Measurements from ENCODE around the gene NADK2.
"Not testable (repeated sequence)": the region's sequence is repeated elsewhere in the genome, so short reads cannot be mapped to it uniquely, and the experiment has no call there.

Gene NADK2

DNA sequence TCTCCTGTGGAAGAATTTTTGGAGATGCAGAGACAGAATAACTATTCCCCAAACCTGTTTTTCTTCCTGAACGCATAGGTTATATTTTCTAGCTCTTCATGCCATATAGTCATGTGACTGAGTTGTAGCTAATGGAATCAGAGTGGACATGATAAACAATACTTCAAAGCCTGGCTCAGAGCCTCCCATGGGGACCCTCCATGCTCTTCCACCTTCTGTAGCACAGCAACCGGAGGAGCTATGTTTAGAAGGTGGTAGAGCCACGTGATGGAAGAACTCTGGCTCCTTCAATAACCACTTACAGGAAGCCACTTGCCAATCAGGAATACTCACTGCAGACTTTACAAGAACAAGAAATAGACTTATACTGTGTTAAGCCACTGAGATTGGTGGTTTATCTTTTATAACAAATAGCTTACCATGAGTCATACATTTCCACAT, 39.2 kb downstream of the NADK2 start:
- no peak for DNase-seq

GRCh38 chr5:36200513-36200912, 41.2 kb downstream of the NADK2 start:
- no peak for DNase-seq

GRCh38 chr5:36199620-36200019, 42.1 kb downstream of the NADK2 start:
- DNase-seq, result no peak

DNA sequence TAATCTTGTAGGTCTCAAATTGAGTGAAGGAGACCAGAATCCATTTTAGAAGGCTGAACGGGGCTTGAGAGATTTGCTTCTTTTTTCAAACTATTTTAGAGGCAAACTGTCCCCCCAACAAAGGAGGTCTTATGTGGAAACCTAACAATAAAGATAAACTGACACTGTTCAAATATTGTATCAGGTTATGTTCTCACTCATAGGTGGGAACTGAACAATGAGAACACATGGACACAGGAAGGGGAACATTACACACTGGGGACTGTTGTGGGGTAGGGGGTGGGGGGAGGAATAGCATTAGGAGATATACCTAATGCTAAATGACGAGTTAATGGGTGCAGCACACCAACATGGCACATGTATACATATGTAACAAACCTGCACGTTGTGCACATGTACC, 42.9 kb downstream of the NADK2 start:
- not testable (repeated sequence) for DNase-seq

GRCh38 chr5:36198281-36198680, 43.4 kb downstream of the NADK2 start:
- no peak for DNase-seq

DNA sequence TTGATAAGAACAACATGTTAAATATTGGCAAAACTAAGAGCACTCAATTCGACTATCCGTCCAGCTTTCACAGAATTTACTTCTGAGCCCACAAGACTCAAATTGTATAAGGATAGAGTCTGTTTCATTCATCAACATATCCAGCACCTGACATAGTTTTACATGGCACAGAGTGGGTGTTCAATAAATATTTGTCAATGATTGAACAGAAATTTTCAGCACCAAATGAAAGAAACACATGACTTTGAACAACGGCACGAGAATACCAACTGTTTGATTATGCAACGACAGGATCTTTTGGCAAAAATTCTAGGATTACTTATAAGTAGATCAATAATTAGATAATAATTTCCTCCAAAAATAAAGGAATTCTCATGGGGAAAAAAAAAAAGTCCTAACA, 48.0 kb downstream of the NADK2 start:
- DNase-seq, result no peak

GRCh38 chr5:36184408-36184807, 57.3 kb downstream of the NADK2 start:
- not testable (repeated sequence) for DNase-seq

DNA sequence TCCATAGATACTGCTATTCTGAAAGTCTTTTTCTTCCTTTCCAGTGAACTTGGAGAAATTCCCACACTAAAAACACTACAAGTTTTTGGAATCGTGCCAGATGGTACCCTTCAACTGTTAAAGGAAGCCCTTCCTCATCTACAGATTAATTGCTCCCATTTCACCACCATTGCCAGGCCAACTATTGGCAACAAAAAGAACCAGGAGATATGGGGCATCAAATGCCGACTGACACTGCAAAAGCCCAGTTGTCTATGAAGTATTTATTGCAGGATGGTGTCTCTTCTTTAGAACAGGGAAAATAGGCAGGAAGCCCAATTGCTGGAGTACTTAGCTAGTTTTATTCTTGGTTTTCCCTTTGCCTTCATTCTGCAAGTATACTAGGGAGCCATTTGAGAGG, 60.0 kb downstream of the NADK2 start:
- DNase-seq, result no peak

GRCh38 chr5:36180556-36181350, 61.0 kb downstream of the NADK2 start:
- DNase-seq, result no peak

DNA sequence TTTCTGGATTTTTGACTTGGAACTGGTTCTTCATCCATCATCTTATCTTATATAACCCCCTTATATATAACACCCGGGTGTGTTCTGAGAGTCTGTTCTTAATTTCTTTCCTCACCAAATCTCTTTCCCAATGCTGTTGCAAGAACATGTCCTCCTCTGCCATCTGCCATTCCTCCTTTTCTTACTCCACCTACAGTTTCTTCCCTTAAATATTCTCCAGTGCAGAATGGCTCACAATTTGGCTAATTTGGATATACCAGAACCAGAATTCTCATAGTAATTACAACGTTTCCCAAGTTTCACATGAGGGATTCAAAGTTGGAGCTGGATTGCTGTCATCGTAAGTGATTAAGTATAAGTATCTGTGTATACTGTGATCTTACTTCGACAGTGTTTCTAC, 61.8 kb downstream of the NADK2 start:
- DNase-seq, result no peak

DNA sequence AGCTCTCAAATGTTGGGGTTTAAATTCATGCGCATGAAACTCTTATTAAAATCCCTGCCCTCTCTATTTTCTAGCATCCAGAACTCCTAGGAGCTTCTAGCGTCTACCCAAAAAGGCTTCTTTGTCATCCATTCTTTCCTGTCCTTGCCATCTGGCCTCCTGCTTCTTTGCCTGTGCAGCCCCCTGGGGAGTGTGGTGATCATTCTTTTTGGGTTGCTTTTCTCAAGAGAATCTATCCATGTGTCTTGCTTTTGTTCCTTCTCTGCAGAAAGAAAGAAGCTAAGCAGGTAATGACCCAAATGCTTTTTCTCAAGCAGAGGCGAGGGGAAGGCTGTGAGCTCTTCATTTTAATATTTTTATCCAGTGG, 63.2 kb downstream of the NADK2 start:
- DNase-seq, result no peak

DNA sequence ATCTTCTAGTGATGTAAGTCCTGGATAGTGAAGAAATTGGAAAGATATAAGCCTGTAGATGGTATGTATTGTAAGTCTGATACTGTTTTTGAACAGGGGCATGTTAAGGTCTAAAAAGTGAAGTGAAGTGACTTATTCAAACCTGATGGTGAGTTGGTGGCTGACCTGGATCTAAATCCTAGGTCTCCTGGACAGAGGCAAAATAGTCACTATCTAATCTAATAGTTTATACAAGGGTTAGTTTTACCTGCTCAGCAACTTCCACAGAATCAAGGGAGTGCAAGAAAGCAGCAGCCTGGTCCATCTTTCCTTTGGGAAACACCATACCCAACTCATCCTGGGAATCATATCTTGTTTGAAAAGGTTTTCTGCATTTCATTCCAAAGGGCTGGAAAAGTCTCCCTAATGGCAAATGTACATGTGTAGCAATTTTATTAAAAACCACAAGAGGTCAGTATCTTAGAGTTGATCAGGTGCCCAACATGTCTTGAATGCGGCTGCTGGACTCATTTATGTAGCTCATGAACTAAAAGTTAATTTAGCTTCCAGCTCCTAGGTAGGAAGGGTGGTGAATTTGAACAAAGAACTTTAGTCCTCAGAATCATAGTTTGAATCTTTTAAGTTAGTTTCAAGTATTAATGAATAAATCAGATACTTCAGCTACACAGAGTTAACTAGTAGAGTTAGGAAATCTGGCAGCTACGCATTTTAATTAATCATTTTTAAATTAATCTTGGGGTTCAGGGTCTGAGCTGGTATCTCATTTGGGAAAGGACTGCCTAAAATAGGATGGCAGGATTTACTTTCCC, 63.8 kb downstream of the NADK2 start:
- peak; percentile 29 for DNase-seq

DNA sequence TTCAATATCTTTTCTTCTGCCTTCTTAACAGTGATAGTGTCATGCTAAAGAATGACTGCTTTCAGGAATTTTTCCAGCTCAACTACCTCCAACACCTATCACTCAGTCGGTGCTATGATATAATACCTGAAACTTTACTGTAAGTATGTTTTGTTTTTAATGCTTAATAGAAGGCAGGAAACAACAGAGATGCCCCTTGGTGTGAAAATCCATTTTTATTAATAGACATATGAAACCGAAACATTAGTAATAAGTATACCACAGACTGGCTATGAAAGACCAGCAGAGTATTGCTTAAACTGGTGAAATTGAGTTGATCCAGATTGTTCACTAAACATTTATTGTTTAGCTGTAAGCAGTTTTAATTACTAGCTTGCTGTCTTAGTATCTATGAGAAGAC, 64.6 kb downstream of the NADK2 start:
- DNase-seq, result no peak

DNA sequence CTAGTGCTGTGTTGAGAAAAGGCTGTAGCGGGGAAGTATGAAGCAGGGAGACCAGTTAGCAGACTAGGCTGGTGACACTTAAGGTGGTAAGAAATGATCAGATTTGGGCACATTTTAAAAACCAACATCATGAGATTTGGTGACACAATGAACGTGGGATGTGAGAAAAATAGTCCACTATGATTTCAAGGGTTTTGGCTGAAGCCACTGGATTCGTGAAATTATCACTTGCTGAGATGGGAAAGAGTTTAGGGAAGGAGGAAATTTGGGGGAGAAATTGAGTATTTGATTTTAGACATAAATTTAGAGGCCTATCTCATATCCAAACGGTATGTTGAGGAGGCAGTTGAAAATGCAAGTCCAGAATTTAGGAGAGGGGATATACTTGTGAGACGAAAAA, 66.7 kb downstream of the NADK2 start:
- DNase-seq, result no peak

- DNase-seq, result no peak
Measured at GRCh38 chr5:36174119-36174518, 67.6 kb downstream of the NADK2 start.

GRCh38 chr5:36173426-36173825, 68.3 kb downstream of the NADK2 start:
- no peak for DNase-seq

DNA sequence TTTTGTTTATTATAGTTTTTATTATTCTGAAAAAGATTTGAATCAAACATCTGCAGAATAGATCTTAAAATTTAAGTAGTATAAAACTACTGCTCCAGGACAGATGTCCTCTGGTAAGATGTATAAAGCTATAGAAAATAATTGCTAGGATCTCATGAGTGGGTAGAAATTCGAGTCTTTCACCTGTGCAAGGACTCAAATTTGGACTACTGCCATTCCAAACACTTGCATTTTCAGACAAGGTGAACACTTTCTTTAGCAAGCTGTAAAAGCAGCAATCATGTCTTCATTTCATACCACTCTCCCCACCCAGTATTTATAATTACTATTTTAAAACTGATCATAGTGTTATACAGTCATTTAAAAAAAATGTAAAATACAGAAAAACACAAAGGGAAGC, 69.1 kb downstream of the NADK2 start:
- no peak for DNase-seq

DNA sequence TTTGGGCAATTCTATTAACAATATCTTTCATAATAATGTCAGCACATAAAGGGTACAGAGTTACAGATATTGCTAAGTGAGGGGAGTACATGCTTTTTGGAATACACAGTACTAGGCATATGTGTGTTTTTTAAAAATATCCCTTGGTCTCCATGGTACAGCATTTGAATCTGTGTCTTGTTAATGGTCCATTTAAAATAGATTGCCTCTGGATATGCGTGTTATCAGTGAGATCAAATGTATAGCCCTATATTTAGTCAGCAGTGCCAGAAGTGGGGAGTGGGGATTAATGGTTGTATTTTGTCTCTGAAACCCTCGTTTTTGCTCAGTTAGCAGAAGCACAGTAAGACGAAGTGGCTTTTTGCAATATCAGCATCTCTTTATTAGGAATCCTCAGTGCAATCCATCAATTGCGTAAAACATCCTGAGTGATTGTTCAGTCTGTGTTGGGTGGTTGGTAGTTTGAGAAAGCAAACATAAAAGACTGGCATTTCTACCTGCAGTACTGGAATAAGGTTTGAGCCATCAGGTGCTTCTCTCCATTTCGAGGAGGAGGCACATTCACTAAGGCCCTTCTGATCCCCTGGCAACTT, 70.8 kb downstream of the NADK2 start:
- no peak for DNase-seq

- no peak for DNase-seq
Measured at GRCh38 chr5:36168737-36169136, 73.0 kb downstream of the NADK2 start.

DNA sequence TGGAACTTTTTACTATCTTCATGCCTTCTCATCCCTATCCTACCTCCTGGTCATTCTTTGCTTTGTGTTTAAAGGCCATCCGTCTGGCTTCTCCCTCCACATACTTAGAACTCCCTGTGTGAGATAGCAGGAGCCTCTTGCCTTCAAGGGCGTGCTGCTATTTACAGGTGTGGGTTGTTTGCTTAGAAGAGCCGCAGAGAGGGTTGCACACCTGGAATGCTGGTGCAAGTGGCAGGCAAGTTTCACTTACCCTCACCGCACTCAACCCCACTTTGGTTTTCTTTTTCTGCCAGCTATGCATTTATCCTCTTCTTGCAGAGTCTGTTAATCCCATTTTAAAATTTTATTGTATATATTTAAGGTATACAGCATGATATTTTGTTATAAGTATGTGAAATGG, 77.3 kb downstream of the NADK2 start:
- no peak for DNase-seq

DNA sequence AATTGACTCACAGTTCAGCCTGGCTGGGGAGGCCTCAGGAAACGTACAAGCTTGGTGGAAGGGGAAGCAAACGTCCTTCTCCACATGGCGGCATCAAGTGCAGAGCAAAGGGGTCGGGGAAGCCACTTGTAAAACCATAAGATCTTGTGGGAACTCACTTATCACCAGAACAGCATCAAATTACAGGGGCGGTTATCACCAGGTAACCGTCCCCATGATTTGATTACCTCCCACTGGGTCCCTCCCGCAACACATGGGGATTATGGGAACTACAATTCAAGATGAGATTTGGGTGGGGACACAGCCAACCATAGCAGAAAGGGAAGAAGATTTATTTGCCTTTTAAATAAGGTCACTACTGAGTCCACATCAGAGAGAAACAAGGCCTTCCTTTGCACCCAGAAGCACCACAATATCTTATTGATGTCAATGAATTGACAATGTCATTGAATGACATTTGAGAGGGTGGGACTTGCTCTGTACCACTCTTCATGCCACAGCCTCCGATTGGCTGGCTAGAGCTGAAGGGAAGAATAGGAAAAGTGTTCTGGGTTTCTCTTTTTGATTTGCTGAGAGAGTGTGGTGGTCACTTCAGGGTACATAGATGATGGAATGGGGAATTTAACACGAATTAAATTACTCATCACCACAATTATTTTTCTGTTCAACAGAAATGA, 78.8 kb downstream of the NADK2 start:
- DNase-seq, result no peak

DNA sequence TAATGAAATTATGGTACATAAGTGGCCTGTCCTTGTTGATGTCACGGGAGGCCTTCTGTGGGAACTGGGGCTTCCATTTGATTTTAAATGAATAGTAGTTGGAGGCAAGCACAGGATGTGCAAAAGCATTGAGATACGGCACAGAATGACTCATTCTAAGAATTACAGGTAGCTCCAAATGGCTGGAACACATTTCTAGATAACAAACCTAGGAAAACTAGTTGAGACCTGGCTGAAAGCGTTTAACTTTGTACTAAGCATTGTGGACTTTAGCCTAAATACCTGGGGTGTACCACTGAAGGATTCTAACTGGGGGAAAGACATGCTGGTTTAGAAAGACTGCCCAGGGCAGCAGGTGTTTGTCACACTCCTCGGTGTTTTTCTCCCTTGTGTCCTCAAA, 80.4 kb downstream of the NADK2 start:
- no peak for DNase-seq

- no peak for DNase-seq
Measured at GRCh38 chr5:36160617-36161016, 81.1 kb downstream of the NADK2 start.

Data from retina (tissue), 1 donor.